Amniotic epithelial cell (primary cell): ENCODE results near the gene HES4.
"Not testable (repeated sequence)": the region's sequence is repeated elsewhere in the genome, so short reads cannot be mapped to it uniquely, and the experiment has no call there.

Experiments
- DNase-seq: peaks from one replicate; pipeline ENCODE4 v3.0.0-alpha.2; 2010; ENCODE audit warnings: low read depth

Gene HES4

GRCh38 chr1:997993-998744, 1.7 kb downstream of the HES4 start:
- no peak for DNase-seq

GRCh38 chr1:997713-997992, 2.2 kb downstream of the HES4 start:
- DNase-seq = no peak

- no peak for DNase-seq
Measured at GRCh38 chr1:996851-997712, 2.8 kb downstream of the HES4 start.

- no peak for DNase-seq
Measured at GRCh38 chr1:995665-996633, 3.9 kb downstream of the HES4 start.

- DNase-seq = not testable (repeated sequence)
Measured at GRCh38 chr1:994546-994945, 5.4 kb downstream of the HES4 start.

GRCh38 chr1:993379-993995, 6.4 kb downstream of the HES4 start:
- no peak for DNase-seq

GRCh38 chr1:992362-992761, 7.5 kb downstream of the HES4 start:
- no peak for DNase-seq

GRCh38 chr1:991895-992294, 8.0 kb downstream of the HES4 start:
- DNase-seq = no peak

- not testable (repeated sequence) for DNase-seq
Measured at GRCh38 chr1:991275-991674, 8.6 kb downstream of the HES4 start.

- not testable (repeated sequence) for DNase-seq
Measured at GRCh38 chr1:988061-988460, 11.8 kb downstream of the HES4 start.

- DNase-seq = no peak
Measured at GRCh38 chr1:985126-985525, 14.8 kb downstream of the HES4 start.

GRCh38 chr1:984476-984814, 15.5 kb downstream of the HES4 start:
- DNase-seq = no peak

GRCh38 chr1:983798-984475, 16.0 kb downstream of the HES4 start:
- DNase-seq = no peak

- DNase-seq = no peak
Measured at GRCh38 chr1:982765-983436, 17.0 kb downstream of the HES4 start.

GRCh38 chr1:981955-982558, 17.8 kb downstream of the HES4 start, which contains the start of gene PERM1:
Gene PERM1 (minus strand): TSS chr1:982093. CDS start chr1:981029, 1,064 bp downstream.
- no peak for DNase-seq

- no peak for DNase-seq
Measured at GRCh38 chr1:981491-981954, 18.4 kb downstream of the HES4 start.

GRCh38 chr1:980602-981395, 19.1 kb downstream of the HES4 start:
- DNase-seq = no peak

GRCh38 chr1:980137-980571, 19.7 kb downstream of the HES4 start:
- DNase-seq = no peak

GRCh38 chr1:979744-980072, 20.2 kb downstream of the HES4 start:
- DNase-seq = no peak
